ENCODE measurements around the gene KRTAP10-12.

DNA sequence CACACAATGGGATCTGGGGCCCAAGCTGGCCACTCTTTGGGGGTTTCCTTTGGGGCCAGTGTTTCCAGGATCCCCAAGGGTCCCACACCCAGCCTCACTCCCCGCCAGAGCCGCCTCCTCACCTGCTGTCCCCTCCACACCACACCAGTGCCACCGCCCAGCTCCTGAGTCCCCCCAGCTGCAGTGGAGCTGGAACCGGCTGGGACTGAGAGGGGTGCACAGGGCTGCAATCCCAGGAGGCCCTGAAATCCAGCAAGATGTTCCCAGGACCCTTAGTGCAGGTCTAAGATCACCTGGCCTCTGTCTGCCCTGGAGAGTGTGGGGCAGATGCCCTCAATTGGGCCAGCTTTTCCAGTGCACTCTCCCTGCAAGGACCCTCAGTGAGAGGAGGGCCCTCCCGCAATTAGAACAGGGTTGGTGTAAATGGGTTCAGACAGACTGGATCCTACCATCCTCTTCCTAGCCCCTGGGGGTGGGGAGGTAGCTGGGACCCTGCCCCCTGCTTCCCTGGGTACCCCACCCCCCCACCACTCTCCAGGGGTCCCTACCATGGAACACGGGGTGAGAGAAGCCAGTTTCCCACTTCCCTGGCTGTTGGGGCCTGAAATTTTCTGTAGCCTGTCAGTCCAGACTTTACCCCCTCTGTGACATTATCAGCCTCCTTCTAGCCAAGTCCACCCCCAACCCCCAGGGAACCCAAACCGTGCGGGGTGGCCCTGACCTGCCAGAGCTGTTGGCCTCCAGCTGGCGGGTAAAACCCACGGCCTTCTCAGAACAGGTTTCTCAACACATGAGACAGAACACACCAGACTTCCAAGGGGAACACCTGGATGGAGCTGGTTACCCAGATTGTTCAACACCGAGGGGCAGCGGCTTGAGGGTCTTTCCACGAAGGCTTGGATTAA lies 7.0 kb downstream of the KRTAP10-12 start:
- no peak for TF ChIP-seq POLR2AphosphoS5 (IDR thresholded peaks at IDR 0.05)
- TF ChIP-seq, protein P1, sequence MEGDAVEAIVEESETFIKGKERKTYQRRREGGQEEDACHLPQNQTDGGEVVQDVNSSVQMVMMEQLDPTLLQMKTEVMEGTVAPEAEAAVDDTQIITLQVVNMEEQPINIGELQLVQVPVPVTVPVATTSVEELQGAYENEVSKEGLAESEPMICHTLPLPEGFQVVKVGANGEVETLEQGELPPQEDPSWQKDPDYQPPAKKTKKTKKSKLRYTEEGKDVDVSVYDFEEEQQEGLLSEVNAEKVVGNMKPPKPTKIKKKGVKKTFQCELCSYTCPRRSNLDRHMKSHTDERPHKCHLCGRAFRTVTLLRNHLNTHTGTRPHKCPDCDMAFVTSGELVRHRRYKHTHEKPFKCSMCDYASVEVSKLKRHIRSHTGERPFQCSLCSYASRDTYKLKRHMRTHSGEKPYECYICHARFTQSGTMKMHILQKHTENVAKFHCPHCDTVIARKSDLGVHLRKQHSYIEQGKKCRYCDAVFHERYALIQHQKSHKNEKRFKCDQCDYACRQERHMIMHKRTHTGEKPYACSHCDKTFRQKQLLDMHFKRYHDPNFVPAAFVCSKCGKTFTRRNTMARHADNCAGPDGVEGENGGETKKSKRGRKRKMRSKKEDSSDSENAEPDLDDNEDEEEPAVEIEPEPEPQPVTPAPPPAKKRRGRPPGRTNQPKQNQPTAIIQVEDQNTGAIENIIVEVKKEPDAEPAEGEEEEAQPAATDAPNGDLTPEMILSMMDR (IDR thresholded peaks at IDR 0.05): no peak
- TF ChIP-seq POLR2A (IDR thresholded peaks at IDR 0.05): no peak

All from prostate gland (tissue), 2 donors.